ENCODE measurements around the gene APC2.
"Not testable (repeated sequence)": the region's sequence is repeated elsewhere in the genome, so short reads cannot be mapped to it uniquely, and the experiment has no call there.

The APC2 gene

GRCh38 chr19:1497578-1498235, 47.8 kb downstream of the APC2 start:
- H3K4me1 ChIP-seq: peaks cover 13% of the 10 kb centered on the region
- no peaks in the 10 kb centered on the region for H3K27me3 ChIP-seq (ENCODE audit: low read depth)
- in situ Hi-C loops (cut with MboI; ENCODE audit: low sequenced_read_pairs): no loop called here
- no peak overlapping the region for H3K4me3 ChIP-seq
- H3K9me3 ChIP-seq: peaks cover 5% of the 10 kb centered on the region; the same call in 1 of the 2 replicates
- DNase-seq (ENCODE audit: low spot score in 2 of 2): no peak
- H3K36me3 ChIP-seq (replicated peaks): no peaks in the 10 kb centered on the region

- H3K4me3 ChIP-seq; in situ Hi-C loops (cut with MboI; ENCODE audit: low sequenced_read_pairs); H3K36me3 ChIP-seq (replicated peaks); H3K9me3 ChIP-seq; H3K4me1 ChIP-seq; H3K27me3 ChIP-seq (ENCODE audit: low read depth); DNase-seq (ENCODE audit: low spot score in 2 of 2): not testable (repeated sequence)
These were observed 49.3 kb downstream of the APC2 start for GRCh38 chr19:1499231-1499630.

GRCh38 chr19:1501200-1501595, 51.3 kb downstream of the APC2 start:
- no peak for DNase-seq (ENCODE audit: low spot score in 2 of 2)
- Histone ChIP-seq H3K4me3 (no peak overlapping the region), H3K4me1 (peaks cover 7% of the 10 kb centered on the region; the same call in 1 of the 2 replicates), H3K36me3 (replicated peaks) (no peaks in the 10 kb centered on the region), H3K27me3 (ENCODE audit: low read depth) (no peaks in the 10 kb centered on the region), H3K9me3 (peaks cover 5% of the 10 kb centered on the region; the same call in 1 of the 2 replicates)
- in situ Hi-C loops (cut with MboI; ENCODE audit: low sequenced_read_pairs): no loop called here

DNA sequence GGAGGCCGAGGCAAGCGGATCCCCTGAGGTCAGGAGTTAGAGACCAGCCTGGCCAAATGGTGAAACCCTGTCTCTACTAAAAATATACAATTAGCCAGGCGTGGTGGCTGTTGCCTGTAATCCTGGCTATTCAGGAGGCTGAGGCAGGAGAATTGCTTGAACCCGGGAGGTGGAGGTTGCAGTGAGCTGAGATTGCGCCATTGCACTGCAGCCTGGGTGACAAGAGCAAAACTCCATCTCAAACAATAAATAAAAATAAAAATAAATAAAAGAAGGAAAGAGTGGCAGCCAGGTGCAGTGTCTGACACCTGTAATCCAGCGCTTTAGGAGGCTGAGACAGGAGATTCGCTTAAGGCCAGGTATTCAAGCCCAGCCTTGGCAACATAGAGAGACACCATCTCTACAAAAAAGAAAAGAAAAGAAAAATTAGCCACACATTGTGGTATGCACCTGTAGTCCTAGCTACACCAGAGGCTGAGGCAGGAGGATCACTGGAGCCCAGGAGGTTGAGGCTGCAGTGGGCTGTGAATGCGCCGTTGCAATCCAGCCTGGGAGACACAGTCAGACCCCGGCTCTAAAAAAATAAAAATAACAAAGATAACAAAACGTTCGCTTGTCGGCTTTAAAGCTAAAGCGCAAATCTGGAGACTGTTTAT, 52.6 kb downstream of the APC2 start:
- Histone ChIP-seq H3K4me3 (no peak overlapping the region), H3K4me1 (peaks cover 10% of the 10 kb centered on the region; the same call in 1 of the 2 replicates), H3K27me3 (ENCODE audit: low read depth) (no peaks in the 10 kb centered on the region), H3K9me3 (peaks cover 5% of the 10 kb centered on the region; the same call in 1 of the 2 replicates), H3K36me3 (replicated peaks) (no peaks in the 10 kb centered on the region)
- in situ Hi-C loops (cut with MboI; ENCODE audit: low sequenced_read_pairs): no loop called here
- no peak for DNase-seq (ENCODE audit: low spot score in 2 of 2)

DNA sequence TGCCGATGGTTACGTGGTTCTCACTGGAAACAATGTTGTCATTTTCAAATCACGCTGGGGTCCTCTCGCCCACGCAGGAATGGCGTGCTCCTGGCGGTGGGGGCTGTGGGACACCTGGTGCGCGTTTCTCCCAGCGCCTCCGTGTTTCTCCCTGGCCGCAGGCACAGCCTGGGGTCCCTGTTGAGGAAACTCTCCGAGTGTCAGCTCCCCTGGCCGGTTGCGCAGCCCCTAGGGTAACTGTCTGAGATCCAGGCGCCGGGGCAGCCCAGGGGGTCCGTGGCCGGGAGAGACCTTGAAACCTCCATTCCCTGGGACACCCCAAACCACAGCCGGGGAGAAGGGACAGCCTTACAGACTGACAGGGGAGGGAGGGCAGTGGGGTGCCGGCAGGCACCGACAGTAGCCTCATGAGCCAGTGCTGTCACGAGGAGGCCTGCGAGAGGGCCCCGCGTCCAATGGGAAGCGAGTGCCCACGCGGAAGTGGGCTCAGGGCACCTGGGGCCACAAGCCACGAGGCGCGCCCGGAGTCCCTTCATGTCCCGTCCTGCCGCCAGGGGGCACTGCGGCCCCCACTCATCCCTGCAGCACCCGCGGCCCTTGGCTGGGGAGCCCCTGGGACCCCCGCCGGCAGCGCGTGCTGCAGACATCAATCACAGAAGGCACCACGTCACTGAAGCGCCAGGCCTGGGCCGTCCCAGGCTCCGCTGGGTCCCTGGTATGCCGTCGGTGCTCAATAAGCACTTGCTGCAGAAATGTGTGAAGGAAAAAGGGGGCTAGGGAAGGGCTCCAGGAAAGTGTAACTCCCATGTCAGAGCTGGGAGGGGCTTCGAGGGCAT, 53.4 kb downstream of the APC2 start:
- Histone ChIP-seq H3K4me1 (peaks cover 5% of the 10 kb centered on the region), H3K9me3 (peaks cover 5% of the 10 kb centered on the region; the same call in 1 of the 2 replicates), H3K4me3 (no peak overlapping the region), H3K36me3 (replicated peaks) (no peaks in the 10 kb centered on the region), H3K27me3 (ENCODE audit: low read depth) (no peaks in the 10 kb centered on the region)
- in situ Hi-C loops (cut with MboI; ENCODE audit: low sequenced_read_pairs): no loop called here
- peak in 1 of 2 experiments; percentile 83 for DNase-seq (ENCODE audit: low spot score in 2 of 2)

- no peak for DNase-seq (ENCODE audit: low spot score in 2 of 2)
- Histone ChIP-seq H3K27me3 (ENCODE audit: low read depth) (no peaks in the 10 kb centered on the region), H3K36me3 (replicated peaks) (no peaks in the 10 kb centered on the region; the same call in 1 of the 2 replicates), H3K4me3 (no peak overlapping the region), H3K4me1 (peaks cover 6% of the 10 kb centered on the region), H3K9me3 (peaks cover 8% of the 10 kb centered on the region; the same call in 1 of the 2 replicates)
- in situ Hi-C loops (cut with MboI; ENCODE audit: low sequenced_read_pairs): no loop called here
These were observed 54.2 kb downstream of the APC2 start for GRCh38 chr19:1503925-1504773.

DNA sequence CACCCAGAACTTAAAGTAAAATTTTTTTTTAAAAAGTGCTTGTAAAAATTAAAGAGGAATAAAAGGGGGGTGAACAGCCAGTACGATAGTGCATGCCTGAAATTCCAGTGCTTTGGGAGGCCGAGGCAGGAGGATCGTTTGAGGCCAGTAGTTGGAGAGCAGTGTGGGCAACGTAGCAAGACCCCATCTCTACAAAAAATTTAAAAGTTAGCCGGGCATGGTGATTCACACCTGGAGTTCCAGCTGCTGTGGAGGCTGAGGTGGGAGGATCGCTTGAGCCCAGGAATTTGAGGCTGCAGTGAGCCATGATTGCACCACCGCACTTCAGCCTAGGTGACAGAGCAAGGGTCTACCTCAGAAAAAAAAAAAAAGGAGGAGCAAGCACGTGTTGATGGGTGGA, 55.1 kb downstream of the APC2 start:
- peaks cover 5% of the 10 kb centered on the region; the same call in 1 of the 2 replicates for H3K9me3 ChIP-seq
- in situ Hi-C loops (cut with MboI; ENCODE audit: low sequenced_read_pairs): no loop called here
- H3K4me3 ChIP-seq: no peak overlapping the region
- H3K36me3 ChIP-seq (replicated peaks): no peaks in the 10 kb centered on the region; the same call in 1 of the 2 replicates
- no peak for DNase-seq (ENCODE audit: low spot score in 2 of 2)
- H3K27me3 ChIP-seq (ENCODE audit: low read depth): no peaks in the 10 kb centered on the region
- peaks cover 6% of the 10 kb centered on the region for H3K4me1 ChIP-seq

GRCh38 chr19:1505991-1506881, 56.3 kb downstream of the APC2 start:
- Histone ChIP-seq H3K9me3 (peaks cover 3% of the 10 kb centered on the region; the same call in 1 of the 2 replicates), H3K36me3 (replicated peaks) (no peaks in the 10 kb centered on the region; the same call in 1 of the 2 replicates), H3K27me3 (ENCODE audit: low read depth) (no peaks in the 10 kb centered on the region), H3K4me1 (peaks cover 10% of the 10 kb centered on the region), H3K4me3 (no peak overlapping the region)
- DNase-seq (ENCODE audit: low spot score in 2 of 2): no peak
- in situ Hi-C loops (cut with MboI; ENCODE audit: low sequenced_read_pairs): no loop called here

GRCh38 chr19:1507192-1507660, 57.3 kb downstream of the APC2 start:
- Histone ChIP-seq H3K4me1 (peaks cover 10% of the 10 kb centered on the region), H3K9me3 (peaks cover 3% of the 10 kb centered on the region; the same call in 1 of the 2 replicates), H3K4me3 (peak overlapping the region; percentile 39), H3K27me3 (ENCODE audit: low read depth) (no peaks in the 10 kb centered on the region), H3K36me3 (replicated peaks) (no peaks in the 10 kb centered on the region; the same call in 1 of the 2 replicates)
- in situ Hi-C loops (cut with MboI; ENCODE audit: low sequenced_read_pairs): no loop called here
- DNase-seq (ENCODE audit: low spot score in 2 of 2): no peak

DNA sequence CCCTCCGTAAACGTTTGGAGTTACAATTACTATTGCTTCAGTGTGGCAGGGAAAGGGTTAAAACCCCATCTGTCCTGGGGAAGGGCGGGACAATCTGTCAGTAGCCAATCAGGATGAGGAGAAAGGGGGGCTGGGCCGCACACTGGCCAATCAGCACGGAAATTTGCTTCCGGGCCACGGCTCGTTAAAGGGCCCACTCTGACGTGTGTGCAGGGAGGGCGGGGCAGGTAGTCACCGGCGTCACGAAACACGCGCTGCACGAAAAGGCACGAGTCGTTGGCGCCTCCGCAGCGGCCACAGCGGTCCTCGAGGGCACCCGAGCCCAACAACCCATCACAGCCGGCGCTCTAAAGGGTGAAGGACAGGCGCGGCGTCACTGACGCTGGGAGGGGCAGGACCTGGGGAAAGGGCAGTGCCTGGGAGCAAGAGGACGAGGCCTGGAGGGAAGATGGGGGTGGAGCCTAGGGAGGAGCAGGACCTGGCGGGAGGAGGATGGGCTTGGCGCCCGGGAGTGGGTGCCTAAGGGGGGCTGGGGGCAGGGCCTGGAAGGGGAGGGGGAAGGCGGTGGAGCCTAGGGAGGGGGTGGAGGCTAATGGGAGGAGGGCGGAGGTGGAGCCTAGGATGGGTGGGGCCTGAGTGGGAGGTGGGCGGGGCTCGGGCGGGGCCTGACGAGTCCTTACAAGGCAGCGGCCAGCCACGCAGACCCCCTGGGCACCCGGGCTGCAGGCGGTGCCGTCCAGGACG, 58.0 kb downstream of the APC2 start:
- Histone ChIP-seq H3K4me3 (peak overlapping the region; percentile 39), H3K27me3 (ENCODE audit: low read depth) (no peaks in the 10 kb centered on the region), H3K36me3 (replicated peaks) (no peaks in the 10 kb centered on the region; the same call in 1 of the 2 replicates), H3K4me1 (peaks cover 12% of the 10 kb centered on the region), H3K9me3 (peaks cover 3% of the 10 kb centered on the region; the same call in 1 of the 2 replicates)
- in situ Hi-C loops (cut with MboI; ENCODE audit: low sequenced_read_pairs): no loop called here
- peak; percentile 90 to 98 for DNase-seq (ENCODE audit: low spot score in 2 of 2)

DNA sequence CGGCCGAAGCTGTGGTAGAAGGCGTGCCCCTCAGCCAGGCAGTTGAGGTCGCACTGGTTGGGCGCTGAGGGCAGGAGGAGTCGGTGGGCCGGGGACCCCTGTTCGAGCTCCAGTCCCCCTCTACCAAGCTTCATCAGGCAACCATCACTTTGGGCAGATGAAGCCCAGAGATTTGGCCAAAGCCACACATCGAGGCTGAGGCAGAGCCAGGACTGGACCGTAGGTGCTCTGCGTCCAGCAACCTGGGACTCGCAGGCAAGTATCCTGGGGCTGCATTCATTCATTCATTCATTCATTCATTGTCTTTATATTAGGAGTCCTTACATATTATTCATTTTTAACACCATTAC, 58.6 kb downstream of the APC2 start:
- peaks cover 12% of the 10 kb centered on the region for H3K4me1 ChIP-seq
- no peak for DNase-seq (ENCODE audit: low spot score in 2 of 2)
- H3K4me3 ChIP-seq: peak overlapping the region; percentile 19
- peaks cover 3% of the 10 kb centered on the region; the same call in 1 of the 2 replicates for H3K9me3 ChIP-seq
- H3K27me3 ChIP-seq (ENCODE audit: low read depth): no peaks in the 10 kb centered on the region
- in situ Hi-C loops (cut with MboI; ENCODE audit: low sequenced_read_pairs): no loop called here
- no peaks in the 10 kb centered on the region; the same call in 1 of the 2 replicates for H3K36me3 ChIP-seq (replicated peaks)
